ENCODE data around the gene L3MBTL4.

- TF ChIP-seq CTCF (IDR thresholded peaks at IDR 0.05) = no peak
- TF ChIP-seq POLR2A (IDR thresholded peaks at IDR 0.05) = no peak
These were observed 193.1 kb downstream of the L3MBTL4 start for GRCh38 chr18:6221602-6222014.

Measured in heart left ventricle (tissue), 13 donors.